Bone marrow (tissue), 2 donors: Measurements from ENCODE around the gene RAPGEF3.
A peak's percentile ranks its signal among the peaks of the same experiment; 100 is the strongest.

Source experiments
- DNase-seq, 2 donors: peaks; one replicate each; lab custom pipeline; 2025; lab: John Stamatoyannopoulos, UW

The RAPGEF3 gene

DNA sequence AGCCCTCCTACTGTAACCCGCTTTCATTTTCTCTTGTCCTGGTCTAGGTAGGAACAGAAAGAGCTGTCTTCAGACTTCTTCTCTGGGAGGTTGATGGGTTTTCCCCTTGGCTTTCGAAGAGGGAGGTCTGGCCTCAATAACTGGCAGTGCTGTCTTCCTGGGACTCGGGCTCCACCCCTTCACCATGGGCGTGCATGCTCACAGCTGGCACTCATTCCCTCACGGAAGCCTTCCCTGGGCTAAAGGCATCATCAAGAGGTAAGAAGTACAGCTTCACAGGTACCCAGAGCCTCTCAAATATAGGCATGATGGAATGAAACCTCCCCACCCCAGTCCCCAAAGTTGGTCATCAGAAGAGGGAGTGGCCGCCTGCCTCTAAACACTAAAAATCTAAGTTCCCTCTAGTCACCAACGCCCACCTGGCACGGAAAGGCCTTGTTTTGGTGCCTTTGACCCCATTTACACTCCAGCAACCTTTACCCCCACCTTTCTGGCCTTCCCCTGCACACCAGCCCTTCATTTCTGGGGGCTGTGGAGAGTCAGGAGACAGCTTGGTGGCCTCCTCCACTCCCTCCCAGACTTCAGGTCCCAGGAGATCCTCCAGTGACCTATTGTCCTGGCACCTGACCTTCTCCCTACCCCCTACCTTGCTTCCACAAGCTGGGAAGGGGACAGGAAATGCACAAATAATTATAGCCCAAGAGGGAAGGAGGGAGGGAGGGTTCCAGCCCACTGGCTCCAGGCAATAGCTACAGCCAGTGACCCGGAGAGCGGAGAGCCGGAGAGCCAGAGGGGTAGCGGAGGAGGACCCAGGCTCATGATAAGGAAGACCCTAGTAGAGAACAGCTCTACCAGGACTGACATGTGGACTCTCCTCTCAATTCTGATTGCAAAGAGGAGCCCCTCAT, 2.8 kb downstream of the RAPGEF3 start:
- DNase-seq: peak in 1 of 2 donors; percentile 25

DNA sequence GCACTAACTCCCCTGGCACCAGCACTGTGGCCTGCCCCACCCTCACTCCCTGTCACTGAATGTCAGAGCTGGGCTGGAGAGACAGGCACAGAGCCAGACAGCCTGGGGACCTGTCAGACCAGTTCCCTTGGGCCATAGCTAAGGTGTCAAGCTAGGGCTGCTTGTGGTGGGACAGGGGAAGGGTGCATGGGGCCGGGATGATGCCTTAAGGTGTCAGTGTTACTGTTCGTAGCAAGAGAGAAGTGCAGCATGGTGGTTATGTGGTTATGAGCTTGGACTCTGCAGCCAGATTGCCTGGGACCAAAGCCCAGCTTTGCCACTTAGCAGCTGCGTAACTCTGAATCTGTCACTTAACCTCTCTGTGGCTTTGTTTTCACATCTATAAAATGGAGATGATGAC, 3.8 kb downstream of the RAPGEF3 start:
- DNase-seq: no peak

DNA sequence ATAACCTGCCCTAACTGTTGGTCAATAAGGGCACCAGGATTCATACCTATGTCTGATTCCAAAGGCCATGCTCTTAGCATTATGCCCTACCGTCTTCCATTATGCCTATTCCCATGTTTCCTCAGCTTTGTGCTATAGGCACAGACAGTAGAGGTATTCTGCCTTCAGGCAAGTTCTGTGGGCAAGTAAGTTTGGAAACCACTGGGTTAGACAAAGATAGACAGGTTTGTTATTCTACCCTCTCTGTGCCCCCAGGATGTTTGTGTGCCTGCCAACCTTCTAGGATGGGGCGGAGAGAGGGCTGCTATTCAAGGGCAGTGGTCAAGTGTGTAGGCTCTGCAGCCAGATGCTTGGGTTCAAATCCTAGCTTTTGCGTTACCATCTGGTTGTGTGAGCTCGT, 4.6 kb downstream of the RAPGEF3 start:
- DNase-seq: no peak

- DNase-seq: no peak
These were observed 5.4 kb downstream of the RAPGEF3 start for GRCh38 chr12:47753021-47754001.

DNA sequence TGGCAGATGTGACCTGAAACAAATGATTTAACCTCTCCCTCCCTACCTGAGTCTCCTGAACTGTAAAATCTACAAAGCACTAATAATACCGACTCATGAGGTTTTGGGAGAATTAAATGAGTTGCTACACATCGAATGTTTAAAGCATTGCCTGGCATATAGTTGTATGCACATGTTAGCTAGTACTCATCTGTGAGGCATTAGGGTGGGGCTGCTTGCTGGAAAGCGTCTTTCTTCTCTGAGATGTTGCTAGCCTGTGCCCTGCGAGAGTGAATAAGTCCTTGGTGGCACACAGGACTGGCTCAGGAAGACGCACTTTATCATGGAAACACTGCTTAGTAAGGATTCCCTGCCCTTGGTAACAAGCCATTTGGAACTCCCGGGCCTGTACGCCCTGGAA, 6.1 kb downstream of the RAPGEF3 start:
- no peak for DNase-seq

DNA sequence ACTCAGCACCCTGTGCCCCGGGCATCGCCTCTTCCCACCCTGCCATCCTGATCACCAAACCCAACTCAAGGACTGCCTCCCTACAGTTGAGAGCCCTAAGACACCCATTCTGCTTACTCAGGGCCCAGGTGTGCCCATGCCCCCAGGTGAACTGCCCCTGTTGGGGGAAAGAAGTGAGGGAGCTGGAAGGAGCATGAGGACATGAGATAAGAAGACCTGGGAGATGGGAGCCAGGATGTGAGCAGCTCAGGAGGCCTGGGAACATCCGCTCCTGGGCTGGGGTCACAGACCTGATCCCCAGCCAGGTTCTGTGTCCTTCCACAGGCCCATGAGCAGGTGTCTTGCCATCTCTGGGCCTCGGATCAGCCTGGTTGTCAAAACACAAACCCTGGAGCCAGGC, 6.6 kb downstream of the RAPGEF3 start:
- no peak for DNase-seq

GRCh38 chr12:47751561-47751960, 7.1 kb downstream of the RAPGEF3 start:
- DNase-seq: no peak

GRCh38 chr12:47750916-47751470, 7.7 kb downstream of the RAPGEF3 start:
- no peak for DNase-seq

DNA sequence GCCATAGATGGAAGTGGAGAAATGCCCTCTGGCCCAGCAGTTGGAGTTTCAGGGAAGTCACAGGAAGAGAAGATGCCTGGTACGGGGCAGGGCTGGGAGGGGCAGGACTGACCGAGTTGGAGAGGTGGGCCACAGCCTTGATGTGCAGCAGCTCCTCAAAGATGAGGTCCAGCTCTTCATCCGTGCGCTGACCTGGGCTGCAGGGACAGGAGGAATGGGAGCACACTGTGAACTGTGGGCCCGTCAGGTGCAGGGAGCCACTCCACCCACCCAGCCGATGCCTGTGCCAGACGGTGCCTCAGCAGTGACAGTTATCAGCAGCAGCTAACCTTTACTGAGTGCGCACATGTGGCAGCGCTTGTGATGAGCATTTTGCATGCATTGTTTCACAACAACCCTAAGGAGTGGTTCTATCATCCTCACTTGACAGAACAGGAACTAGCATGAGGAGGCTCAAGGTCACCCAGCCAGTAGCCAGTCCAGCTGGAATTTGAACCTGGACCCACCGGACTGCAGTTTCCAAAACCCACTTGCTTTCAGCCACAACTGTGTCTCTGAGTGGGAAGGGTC, 8.4 kb downstream of the RAPGEF3 start:
- DNase-seq: no peak

DNA sequence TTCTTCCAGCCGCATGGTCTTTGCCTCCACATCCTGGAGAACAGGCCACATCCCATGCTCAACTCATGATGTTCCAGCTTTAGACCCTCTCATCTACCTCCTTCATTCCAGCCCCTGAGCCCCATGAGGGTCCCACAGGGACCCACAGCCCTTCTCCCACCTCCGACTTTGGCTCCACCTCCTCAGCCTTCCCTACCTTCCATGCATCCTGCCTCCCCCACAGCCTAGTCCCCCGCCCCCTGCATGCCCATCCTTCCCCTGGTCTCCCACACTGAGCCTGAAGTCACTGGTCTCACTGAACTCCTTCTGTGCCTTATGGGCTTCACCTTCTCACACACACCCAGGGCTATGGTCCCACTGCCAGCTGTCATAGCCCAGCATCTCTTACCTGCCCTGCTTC, 9.8 kb downstream of the RAPGEF3 start:
- no peak for DNase-seq

- DNase-seq: no peak
These were observed 10.2 kb downstream of the RAPGEF3 start for GRCh38 chr12:47748507-47748828.

DNA sequence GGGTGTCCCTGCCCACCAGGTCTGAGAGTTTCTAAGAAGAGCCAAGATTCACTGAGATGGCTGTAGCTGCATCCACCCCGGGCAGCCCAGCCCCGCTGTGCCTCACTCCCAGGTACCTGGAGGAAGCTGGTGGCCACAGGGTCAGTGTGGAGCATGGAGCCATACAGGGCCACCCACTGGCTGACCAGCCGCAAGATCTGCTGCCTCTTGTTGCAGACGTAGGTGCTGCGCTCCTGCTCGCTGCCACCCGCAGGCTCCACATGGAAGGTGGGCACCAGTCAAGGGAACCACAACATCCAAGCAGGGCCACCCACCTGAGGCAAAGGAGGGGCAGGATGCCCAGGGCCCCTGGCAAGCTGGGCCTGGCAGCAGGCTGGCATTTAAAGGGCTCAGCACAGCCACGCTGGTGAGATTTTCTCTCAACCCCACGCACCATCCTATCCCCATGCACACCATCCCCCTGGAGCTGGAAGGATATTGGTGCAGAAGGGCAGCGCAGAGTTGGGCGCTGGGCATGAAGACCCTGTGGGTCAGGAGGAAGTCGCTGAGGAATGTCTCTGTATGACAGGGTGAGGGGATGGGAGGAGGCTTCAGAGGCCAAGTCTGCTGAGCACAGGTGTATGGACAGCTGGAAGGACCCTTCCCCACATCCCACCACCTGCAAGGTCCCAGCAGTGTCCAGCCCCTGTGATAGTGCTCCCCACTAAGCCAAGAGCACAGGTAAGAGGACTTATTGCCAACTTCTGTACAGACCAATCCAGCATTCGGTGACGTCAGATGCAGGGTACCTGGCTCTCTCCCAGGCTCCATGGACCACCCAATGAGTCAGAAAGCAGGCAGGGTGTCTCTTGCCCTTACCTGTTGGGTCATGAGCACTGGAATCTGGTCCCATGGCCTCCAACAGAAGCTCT, 10.8 kb downstream of the RAPGEF3 start:
- DNase-seq: no peak

DNA sequence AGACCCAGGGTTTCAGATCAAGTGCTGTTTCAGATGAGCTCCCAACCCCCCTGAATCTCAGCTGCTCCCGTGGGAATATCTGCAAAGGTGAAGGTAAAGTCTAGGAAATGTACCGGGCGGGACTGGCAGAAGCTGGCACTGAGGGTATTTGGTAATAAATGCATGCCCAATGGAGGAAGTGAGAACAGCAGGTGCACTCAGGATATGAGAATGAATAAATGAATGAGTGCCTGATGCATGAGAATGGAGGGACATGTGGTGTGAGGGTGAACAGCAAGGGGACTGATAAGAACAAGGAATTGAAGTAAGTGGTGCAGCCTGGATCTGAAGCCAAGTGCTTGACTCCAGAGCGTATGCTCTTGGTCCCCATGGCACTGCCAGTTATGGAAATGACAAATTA, 11.6 kb downstream of the RAPGEF3 start:
- DNase-seq: no peak

GRCh38 chr12:47746523-47746922, 12.2 kb downstream of the RAPGEF3 start:
- DNase-seq: no peak

DNA sequence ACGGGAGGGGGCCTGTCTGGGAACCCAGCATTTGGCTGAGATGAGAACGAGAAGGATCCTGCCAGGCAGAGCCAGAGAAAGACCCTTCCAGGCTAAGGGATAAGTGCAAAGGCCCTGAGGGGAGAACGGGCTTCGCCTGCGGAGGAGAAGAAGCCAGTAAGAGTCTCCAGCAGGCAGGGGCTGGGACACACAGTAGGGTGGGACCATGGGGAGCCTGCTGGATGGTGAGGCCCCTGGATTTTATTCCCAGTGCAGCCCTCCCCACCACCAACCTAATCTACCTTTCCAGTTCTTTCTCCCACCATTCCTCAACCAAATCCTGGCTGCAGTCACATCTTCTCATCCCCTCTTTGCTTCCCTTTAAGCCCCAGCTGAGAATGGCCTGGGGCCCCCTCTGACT, 12.6 kb downstream of the RAPGEF3 start:
- no peak for DNase-seq

DNA sequence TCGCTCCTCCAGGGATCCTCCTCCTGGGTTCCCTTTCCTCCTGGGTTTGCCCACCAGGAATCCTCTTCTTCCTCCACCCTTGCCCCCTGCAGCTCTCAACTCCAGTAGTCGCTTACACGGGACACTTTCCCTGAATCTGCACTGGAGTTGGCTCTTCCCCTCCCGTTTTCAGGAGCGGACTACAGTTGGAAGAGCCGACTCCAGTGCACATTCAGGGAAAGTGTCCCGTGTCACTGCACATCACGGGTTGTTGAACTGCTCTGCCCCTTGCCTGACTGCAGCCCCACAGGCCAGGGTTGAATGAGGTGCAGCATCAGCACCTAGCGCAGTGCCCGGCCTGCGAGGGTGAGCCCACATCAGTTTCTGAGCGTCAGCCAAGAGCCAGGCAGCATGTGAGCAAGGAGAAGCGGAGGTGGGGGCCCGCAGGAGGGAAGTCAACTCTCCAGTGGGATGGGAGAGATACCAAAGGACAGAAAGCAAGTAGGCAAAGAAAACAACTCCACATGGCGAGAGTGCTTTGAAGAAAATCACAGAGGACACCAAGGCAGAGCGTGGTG, 13.1 kb downstream of the RAPGEF3 start:
- no peak for DNase-seq

DNA sequence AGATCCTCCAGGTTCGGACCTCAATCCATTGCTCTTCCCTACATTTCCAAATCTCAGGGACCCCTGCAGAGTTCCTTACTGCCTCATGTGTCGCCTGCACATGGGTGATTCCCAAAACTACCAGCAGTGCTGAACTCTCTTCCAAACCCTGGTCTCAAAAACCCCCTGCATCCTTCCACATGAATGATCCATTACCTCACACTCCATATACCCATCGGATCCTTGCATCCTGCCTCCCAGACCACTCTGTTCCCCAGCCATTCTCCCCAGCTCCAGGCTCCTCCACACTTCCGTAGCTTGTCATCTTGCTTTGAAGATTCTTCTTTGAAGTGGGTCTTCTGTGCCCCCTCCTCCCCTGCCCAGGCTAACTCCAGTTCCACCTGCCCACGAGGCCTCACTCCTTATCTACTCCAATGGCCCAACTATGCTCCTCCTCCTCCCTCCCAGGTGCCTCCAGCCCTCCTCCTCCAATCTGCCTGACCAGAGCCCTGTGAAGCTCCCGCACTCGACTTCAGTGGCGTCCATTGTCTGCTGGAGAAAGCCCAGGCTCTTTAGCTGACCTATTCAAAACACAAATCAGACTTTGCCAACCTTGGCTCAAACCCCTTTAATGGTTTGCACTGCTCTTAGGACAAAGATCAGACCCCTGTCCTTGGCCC, 13.8 kb downstream of the RAPGEF3 start:
- no peak for DNase-seq

GRCh38 chr12:47744005-47744651, 14.6 kb downstream of the RAPGEF3 start:
- no peak for DNase-seq

GRCh38 chr12:47743311-47743860, 15.3 kb downstream of the RAPGEF3 start:
- DNase-seq: no peak
